CD4-positive, alpha-beta T cell (primary cell): ENCODE measurements around the gene TMEM129. TPM values are rescaled to one million over a fixed set of nuclear protein-coding genes. Genes with fewer than 3 reads are reported as not detected.

Experiments used
- ATAC-seq: fragments of 200-7000 bp; cut with Tn5 transposase; one replicate; pipeline ENCODE4 v1.10.0; 2022; ENCODE audit warnings: mild to moderate bottlenecking; ENCODE audit not compliant: poor library complexity
- CTCF ChIA-PET: fragments of 350-600 bp; sonication (Branson Sonifier 250); formaldehyde crosslinking; loops from one replicate; lab custom pipeline; 2021; ENCODE audit warnings: antibody characterized with exemption, inconsistent platforms; lab: Charles Lee
- POLR2A ChIA-PET: fragments of 350-600 bp; sonication (Branson Sonifier 250); formaldehyde crosslinking; loops from one replicate; lab custom pipeline; 2021; ENCODE audit warnings: antibody characterized with exemption, inconsistent platforms; lab: Charles Lee
- DNase-seq, 14 experiments: peaks; one replicate each; pipeline ENCODE4 v3.0.0-alpha.2; 2013 to 2020; ENCODE audit warnings: mixed read lengths in 2 of 14
- H3K27ac ChIP-seq, 2 donors: one replicate each; pipeline versions ENCODE4 v1.5.1 to v1.7.0; 2013; ENCODE audit warnings: low read length in 2 of 2, low read depth in 1 of 2, mild to moderate bottlenecking in 1 of 2
- H3K27me3 ChIP-seq, 2 experiments: 1 replicate in 1 of 2; 2 replicates in 1 of 2; pipeline versions ENCODE4 v1.6.1 to v1.7.0; 2013; ENCODE audit warnings: low read length in 2 of 2, control low read depth in 1 of 2, mild to moderate bottlenecking in 1 of 2, moderate library complexity in 1 of 2; ENCODE audit not compliant: insufficient read depth in 2 of 2, control insufficient read depth in 1 of 2
- H3K36me3 ChIP-seq: one replicate; pipeline ENCODE4 v1.6.1; 2013; ENCODE audit warnings: low read length, control low read depth; ENCODE audit not compliant: insufficient read depth
- H3K4me1 ChIP-seq: one replicate; pipeline ENCODE4 v1.6.1; 2013; ENCODE audit warnings: low read length, control low read depth; ENCODE audit not compliant: insufficient read depth
- H3K4me3 ChIP-seq: one replicate; pipeline ENCODE4 v1.5.1; 2013; ENCODE audit warnings: mild to moderate bottlenecking, low read length, moderate library complexity
- H3K9me3 ChIP-seq, 2 experiments: 1 replicate in 1 of 2; 2 replicates in 1 of 2; pipeline versions ENCODE4 v1.6.1 to v1.7.0; 2013; ENCODE audit warnings: low read length in 2 of 2, mild to moderate bottlenecking in 2 of 2, control low read depth in 1 of 2, moderate library complexity in 1 of 2; ENCODE audit not compliant: control insufficient read depth in 1 of 2, insufficient read depth in 1 of 2
- H3K27ac Mint-ChIP-seq: one replicate; pipeline ENCODE4 v1.8.0; 2020; ENCODE audit warnings: mixed read lengths
- H3K27me3 Mint-ChIP-seq: one replicate; pipeline ENCODE4 v1.8.0; 2021; ENCODE audit warnings: mixed read lengths
- H3K36me3 Mint-ChIP-seq: one replicate; pipeline ENCODE4 v1.8.0; 2021; ENCODE audit warnings: low read depth, mixed read lengths
- H3K4me1 Mint-ChIP-seq: one replicate; pipeline ENCODE4 v1.8.0; 2021; ENCODE audit warnings: low read depth, mixed read lengths
- H3K4me3 Mint-ChIP-seq: one replicate; pipeline ENCODE4 v1.8.0; 2020; ENCODE audit warnings: mild to moderate bottlenecking, mixed read lengths
- H3K9me3 Mint-ChIP-seq: one replicate; pipeline ENCODE4 v1.8.0; 2020; ENCODE audit warnings: mixed read lengths
- CTCF ChIP-seq: fragments of 200-600 bp; IDR thresholded peaks from one replicate; pipeline ENCODE4 v1.8.0; 2022; ENCODE audit warnings: antibody characterized with exemption, mild to moderate bottlenecking
- intact Hi-C, 2 experiments: fragments of 100-400 bp; cut with DNase I in 1 of 2; cut with micrococcal nuclease in 1 of 2; formaldehyde crosslinking; loops; one replicate each; pipeline versions ENCODE4 v1.15.1 to v1.9.0; 2023 to 2025; cut with DNase I, micrococcal nuclease
- total RNA-seq, 174 experiments: library from RNA in 2 of 174; stranded (reverse) in 2 of 174; gene quantifications; one replicate each; pipeline ENCODE4 v1.2.3 and lab custom pipeline; 2021 to 2026

TMEM129 gene
- total RNA-seq, 2 experiments from 2014 or later = 17.2 to 17.6 TPM

- H3K27ac ChIP-seq = no peak overlapping the region
- no peak for TF ChIP-seq CTCF
- POLR2A ChIA-PET = no interaction called here
- ATAC-seq = no peak
- no peak overlapping the region for H3K4me3 ChIP-seq
- DNase-seq = no peak
- Mint-ChIP-seq H3K36me3 (no peaks in the 10 kb centered on the region), H3K27ac (no peak overlapping the region), H3K4me1 (no peaks in the 10 kb centered on the region), H3K4me3 (no peak overlapping the region), H3K9me3 (no peaks in the 10 kb centered on the region), H3K27me3 (peaks cover 19% of the 10 kb centered on the region)
- H3K9me3 ChIP-seq = peaks cover 0 to 18% of the 10 kb centered on the region in 2 experiments
- peaks cover 8% of the 10 kb centered on the region for H3K4me1 ChIP-seq
- intact Hi-C loops = no loop called here
- peaks cover 23 to 32% of the 10 kb centered on the region in 2 experiments for H3K27me3 ChIP-seq
- CTCF ChIA-PET = no interaction called here
- H3K36me3 ChIP-seq = no peaks in the 10 kb centered on the region
Observed at GRCh38 chr4:1769692-1770091, 48.6 kb upstream of the TMEM129 start.

DNA sequence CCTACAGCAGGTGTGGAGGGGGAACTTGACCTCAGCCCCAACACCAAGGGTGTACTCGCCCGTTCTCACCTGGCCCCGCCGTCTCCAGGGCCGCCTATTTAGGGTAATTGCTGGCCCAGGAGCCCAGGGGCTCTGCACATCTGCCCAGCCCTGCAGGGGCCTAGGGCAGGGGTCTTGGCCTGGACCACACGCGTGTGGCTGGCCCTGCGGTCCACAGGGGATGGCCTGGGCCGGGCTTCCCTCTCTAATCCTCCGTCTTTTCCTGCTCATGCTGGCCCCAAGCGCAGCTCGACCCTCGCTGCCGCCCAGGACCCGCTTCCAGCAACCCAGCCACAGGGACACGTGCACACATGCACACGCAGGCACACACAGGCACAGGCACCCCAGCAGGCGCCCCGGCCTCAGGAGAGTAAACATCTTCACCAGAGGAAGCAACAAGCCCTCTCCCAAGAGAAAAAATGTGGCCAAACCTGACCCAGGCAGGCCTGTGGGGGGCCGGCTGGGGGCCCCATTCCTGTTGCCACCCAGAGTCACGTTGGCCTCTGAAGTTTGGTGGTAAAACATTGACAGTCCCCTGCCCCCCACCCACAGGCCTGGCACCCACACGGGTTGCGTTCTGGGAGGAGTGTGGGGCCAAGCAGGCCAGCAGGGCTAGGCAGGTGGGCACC, 47.4 kb upstream of the TMEM129 start:
- peaks cover 0 to 21% of the 10 kb centered on the region in 2 experiments for H3K9me3 ChIP-seq
- H3K36me3 ChIP-seq = no peaks in the 10 kb centered on the region
- H3K4me3 ChIP-seq = no peak overlapping the region
- no peak for TF ChIP-seq CTCF
- CTCF ChIA-PET = interaction anchor here (1.0 to 1.2 kb wide), 2 partner anchors 13 to 139 kb away, joined by 3 to 4 read pairs; no protein-coding TSS in a partner anchor
- intact Hi-C loops = no loop called here
- H3K27me3 Mint-ChIP-seq = peaks cover 28% of the 10 kb centered on the region
- DNase-seq (no peak), ATAC-seq (no peak)
- no peak overlapping the region for H3K27ac Mint-ChIP-seq
- H3K27ac ChIP-seq = no peak overlapping the region
- H3K9me3 Mint-ChIP-seq = no peaks in the 10 kb centered on the region
- H3K4me1 Mint-ChIP-seq = no peaks in the 10 kb centered on the region
- peak overlapping the region; percentile 85 for H3K4me3 Mint-ChIP-seq
- peaks cover 8% of the 10 kb centered on the region for H3K4me1 ChIP-seq
- POLR2A ChIA-PET = no interaction called here
- peaks cover 25 to 38% of the 10 kb centered on the region in 2 experiments for H3K27me3 ChIP-seq
- no peaks in the 10 kb centered on the region for H3K36me3 Mint-ChIP-seq

DNA sequence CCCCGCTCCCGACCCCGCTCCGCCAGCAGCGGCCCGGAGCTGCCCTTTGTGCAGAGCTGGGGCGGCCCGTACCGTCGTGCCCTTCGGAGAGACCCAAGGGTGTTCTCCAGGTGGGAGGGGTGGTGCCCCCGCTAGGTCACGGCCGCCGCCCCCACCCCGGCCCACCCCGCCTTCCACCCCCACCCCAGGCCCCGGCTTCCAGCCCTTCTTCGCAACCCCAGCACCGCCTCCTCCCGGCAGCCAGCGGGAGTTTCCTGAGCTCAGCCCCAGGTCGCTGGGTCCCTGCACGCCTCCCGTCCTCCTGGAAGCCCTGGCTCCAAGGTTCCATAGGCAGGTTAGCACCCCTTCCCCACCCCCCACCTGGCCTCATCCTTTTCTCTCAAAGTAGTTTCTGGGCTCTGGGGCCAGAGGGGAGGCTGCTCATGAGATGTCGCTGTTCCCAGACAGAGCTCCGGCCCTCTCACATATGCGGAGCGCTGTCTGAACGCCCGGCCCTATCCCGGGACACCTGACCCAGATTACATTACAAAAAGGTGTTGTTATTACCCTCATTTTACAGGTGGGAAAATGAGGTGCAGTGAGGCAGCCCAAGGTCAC, 46.7 kb upstream of the TMEM129 start:
- Histone ChIP-seq H3K9me3 (peaks cover 0 to 21% of the 10 kb centered on the region in 2 experiments), H3K4me3 (no peak overlapping the region), H3K4me1 (peaks cover 8% of the 10 kb centered on the region), H3K36me3 (no peaks in the 10 kb centered on the region), H3K27me3 (peaks cover 26 to 38% of the 10 kb centered on the region in 2 experiments), H3K27ac (no peak overlapping the region)
- peaks cover 28% of the 10 kb centered on the region for H3K27me3 Mint-ChIP-seq
- DNase-seq = peak in 6 of 14 experiments; percentile 9 to 57 (median 25)
- intact Hi-C loops = no loop called here
- ChIA-PET CTCF (interaction anchor here (1.0 to 1.2 kb wide), 2 partner anchors 14 to 138 kb away, joined by 3 to 4 read pairs; no protein-coding TSS in a partner anchor), POLR2A (no interaction called here)
- ATAC-seq = peak; percentile 48
- TF ChIP-seq CTCF = no peak
- no peaks in the 10 kb centered on the region for H3K9me3 Mint-ChIP-seq
- no peaks in the 10 kb centered on the region for H3K4me1 Mint-ChIP-seq
- H3K27ac Mint-ChIP-seq = no peak overlapping the region
- H3K36me3 Mint-ChIP-seq = no peaks in the 10 kb centered on the region
- H3K4me3 Mint-ChIP-seq = peak overlapping the region; percentile 74
